GM21447 (cell line): Measurements from ENCODE around the gene ENO2.
"Not testable (repeated sequence)": the region's sequence is repeated elsewhere in the genome, so short reads cannot be mapped to it uniquely, and the experiment has no call there.

Source experiments
- ATAC-seq: cut with Tn5 transposase; IDR thresholded peaks from one replicate; pipeline ENCODE4 v1.9.1; 2021; ENCODE audit not compliant: unreplicated experiment

ENO2 gene

DNA sequence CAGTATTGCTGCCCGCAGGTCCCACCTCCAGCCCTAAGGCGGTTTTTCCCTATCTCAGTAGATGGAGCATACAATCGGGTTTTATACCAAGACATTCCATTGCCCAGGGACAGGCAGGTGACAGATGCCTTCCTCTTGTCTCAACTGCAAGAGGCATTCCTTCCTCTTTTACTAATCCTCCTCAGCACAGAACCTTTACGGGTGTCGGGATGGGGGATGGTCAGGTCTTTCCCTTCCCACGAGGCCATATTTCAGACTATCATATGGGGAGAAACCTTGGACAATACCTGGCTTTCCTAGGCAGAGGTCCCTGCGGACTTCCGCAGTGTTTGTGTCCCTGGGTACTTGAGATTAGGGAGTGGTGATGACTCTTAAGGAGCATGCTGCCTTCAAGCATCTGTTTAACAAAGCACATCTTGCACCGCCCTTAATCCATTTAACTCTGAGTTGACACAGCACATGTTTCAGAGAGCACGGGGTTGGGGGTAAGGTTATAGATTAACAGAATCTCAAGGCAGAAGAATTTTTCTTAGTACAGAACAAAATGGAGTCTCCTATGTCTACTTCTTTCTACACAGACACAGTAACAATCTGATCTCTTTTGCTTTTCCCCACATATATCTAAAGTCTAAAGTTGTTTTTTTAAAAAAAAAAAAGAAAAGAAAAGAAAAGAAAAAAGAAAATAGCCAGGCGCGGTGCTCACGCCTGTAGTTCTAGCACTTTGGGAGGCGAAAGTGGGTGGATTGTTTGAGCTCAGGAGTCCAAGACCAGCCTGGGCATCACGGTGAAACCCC, 28.0 kb upstream of the ENO2 start:
- not testable (repeated sequence) for ATAC-seq

DNA sequence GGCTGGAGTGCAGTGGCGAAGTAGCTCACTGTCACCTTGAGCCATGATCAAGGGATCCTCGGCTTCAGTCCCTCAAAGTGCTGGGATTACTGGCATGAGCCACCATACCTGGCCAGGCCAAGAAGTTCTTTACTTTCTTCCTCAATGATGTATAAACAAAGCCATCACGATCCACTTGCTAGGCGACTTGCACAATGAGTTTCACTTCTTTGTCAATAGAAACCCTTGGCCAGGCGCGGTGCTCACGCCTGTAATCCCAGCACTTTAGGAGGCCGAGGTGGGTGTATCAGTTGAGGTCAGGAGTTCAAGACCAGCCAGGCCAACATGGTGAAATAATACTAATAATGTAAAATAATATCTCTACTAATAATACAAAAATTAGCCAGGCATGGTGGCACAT, 26.9 kb upstream of the ENO2 start:
- ATAC-seq = no peak

DNA sequence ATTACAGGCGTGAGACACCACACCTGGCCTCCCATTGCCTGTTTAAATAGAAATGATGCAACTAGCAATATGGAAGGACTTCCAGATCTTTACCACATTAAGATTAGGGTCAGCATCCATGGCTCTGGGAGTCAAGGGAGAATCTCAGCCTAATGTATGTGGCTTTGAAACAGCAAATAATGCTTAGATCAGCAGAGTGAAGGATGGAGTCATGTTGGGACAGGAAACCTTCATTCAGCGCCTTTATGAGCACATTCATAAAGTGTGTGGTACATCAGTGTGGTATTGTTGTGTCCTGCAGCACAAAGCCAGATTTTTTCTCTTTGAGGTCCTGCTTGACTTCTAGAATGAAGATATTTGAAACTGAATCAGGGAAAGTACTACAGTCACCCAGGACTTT, 26.0 kb upstream of the ENO2 start:
- no peak for ATAC-seq

GRCh38 chr12:6888794-6889193, 25.6 kb upstream of the ENO2 start:
- ATAC-seq = not testable (repeated sequence)

DNA sequence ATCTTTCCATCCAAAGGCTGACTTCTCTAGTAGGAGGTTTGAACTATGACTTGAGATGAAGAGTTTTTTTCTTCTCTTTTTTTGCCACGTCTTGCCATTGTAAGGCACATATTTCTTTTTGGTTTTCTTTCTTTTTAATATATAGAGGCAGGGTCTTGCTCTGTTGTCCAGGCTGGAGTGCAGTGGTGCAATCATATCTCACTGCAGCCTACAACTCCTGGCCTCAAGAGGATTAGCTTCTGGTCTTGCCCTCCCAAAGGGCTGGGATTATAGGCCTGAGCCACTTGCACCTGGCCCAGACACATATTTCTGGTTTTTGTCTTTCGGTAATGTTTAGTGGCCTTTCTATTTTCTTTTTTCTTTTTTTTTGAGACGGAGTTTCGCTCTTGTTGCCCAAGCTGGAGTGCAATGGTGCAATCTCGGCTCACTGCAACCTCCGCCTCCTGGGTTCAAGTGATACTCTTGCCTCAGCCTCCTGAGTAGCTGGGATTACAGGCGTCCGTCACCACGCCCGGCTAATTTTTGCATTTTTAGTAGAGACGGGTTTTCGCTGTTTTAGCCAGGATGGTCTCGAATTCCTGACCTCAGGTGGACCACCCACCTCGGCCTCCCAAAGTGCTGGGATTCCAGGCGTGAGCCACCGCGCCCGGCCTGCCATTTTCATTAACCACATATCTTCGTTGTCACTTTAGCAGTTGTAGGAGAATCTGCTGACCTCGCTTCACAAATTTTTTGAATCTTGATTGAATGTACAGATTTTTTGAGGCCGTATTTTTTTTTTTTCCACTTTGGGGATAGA, 24.4 kb upstream of the ENO2 start:
- ATAC-seq = not testable (repeated sequence)

GRCh38 chr12:6890789-6891645, 23.4 kb upstream of the ENO2 start:
- peak; percentile 92 for ATAC-seq

DNA sequence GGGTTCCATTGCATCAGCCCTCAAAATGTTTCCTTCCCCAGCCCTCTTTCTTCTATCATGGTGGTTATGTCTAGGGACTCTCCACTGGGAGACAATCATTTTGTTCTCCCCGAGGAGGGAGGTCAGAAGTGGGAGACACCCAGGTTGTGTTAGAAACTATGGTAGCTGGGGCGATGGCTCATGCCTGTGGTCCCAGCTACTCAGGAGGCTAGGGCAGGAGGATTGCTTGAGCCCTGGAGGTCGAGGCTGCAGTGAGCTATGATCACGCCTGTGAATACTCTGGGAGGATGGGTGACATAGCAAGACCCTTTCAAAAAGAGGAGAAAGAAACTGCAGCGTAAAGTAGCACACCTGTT, 22.8 kb upstream of the ENO2 start:
- no peak for ATAC-seq

DNA sequence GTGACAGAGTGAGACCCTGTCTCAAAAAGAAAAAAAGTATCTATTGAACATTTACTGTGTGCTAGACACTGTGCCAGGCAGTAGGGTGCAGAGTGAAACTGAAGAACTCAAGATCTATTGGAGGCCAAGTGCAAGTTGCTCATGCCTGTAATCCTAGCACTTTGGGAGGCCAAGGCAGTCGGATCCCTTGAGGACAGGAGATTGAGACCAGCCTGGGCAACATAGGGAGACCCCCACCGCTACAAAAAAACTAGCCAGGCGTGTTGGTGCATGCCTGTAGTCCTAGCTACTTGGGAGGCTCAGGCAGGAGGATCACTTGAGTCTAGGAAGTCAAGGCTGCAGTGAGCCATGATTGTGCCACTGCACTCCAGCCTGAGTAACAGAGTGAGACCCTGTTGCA, 21.7 kb upstream of the ENO2 start:
- not testable (repeated sequence) for ATAC-seq

GRCh38 chr12:6894321-6894720, 20.1 kb upstream of the ENO2 start:
- ATAC-seq = no peak

- no peak for ATAC-seq
These were observed 17.4 kb upstream of the ENO2 start for GRCh38 chr12:6896846-6897435.

- no peak for ATAC-seq
These were observed 15.0 kb upstream of the ENO2 start for GRCh38 chr12:6899427-6899826.

DNA sequence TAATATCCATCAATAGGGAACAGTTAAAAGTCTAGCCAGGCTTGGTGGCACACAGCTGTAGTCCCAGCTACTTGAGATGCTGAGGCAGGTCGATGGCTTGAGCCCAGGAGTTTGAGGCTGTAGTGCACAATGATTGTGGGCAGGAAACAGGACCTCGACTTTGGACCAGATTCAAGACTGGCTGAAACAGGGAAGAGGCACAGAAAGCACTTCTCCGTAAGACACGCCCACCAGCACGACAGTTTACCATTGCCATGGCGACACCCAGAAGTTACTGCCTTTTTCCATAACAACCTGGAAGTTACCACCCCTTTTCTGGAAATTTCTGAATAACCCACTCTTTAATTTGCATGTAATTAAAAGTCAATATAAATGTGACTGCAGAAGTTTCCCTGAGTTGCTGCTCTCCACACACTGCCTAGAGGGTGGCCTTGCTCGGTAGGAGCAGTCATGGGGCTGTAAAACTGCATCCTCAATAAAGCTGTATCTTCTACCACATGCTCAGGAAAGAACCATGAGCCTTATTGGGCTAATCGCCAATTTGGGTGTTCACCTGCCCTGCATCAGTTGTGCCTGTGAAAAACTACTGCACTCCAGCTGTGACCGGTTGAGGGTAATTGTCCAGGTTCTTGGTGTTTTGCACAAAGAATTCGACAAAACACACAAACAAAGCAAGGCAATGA, 14.4 kb upstream of the ENO2 start:
- ATAC-seq = no peak

- no peak for ATAC-seq
These were observed 11.9 kb upstream of the ENO2 start for GRCh38 chr12:6902448-6902847.

DNA sequence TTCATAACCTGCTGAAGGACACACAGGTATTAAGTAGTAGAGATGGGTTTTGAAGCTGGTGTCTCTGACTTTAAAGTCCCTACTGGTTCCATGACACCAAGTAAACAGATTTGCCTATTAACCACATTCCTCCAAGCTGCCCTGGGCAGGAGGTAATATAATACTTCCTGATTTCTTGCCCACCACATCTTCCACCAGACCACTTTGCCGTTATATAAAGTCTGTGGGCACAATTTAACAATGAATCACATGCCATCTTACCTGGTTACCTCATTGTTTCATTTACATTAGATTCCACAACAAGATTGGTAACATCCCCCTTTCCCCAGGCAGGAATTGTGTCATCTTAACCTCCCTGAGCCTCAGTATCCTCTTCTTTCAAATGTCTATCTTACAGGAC, 10.7 kb upstream of the ENO2 start:
- no peak for ATAC-seq

GRCh38 chr12:6904280-6905276, 9.8 kb upstream of the ENO2 start, which contains the start of gene LRRC23:
LRRC23 (plus strand) TSS chr12:6904822; CDS start chr12:6905634, 812 bp downstream.
- peak; percentile 95 for ATAC-seq

DNA sequence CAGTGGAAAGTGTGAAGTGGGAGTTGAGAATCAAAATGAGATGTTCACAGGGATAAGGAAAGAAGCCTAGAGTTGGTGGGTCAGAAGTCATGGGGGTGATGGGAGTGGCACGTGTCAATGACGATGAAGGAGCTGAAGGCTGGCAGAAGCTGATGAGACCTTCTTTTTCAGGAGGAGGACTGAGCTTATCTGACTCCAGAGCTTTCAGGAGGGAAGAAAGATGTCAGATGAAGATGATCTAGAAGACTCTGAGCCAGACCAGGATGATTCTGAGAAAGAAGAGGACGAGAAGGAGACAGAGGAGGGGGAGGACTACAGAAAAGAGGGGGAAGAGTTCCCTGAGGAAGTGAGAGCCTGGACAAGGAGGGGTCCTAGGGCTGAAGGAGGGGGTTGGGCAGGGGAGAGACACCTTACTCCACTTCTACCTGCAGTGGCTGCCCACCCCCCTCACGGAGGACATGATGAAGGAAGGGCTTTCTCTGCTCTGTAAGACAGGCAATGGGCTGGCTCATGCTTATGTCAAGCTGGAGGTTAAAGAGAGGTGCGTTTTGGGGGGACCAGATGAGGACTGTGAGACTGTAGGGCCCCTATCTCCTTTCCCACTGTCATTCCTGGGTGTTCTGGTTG, 8.9 kb upstream of the ENO2 start:
- ATAC-seq = no peak

DNA sequence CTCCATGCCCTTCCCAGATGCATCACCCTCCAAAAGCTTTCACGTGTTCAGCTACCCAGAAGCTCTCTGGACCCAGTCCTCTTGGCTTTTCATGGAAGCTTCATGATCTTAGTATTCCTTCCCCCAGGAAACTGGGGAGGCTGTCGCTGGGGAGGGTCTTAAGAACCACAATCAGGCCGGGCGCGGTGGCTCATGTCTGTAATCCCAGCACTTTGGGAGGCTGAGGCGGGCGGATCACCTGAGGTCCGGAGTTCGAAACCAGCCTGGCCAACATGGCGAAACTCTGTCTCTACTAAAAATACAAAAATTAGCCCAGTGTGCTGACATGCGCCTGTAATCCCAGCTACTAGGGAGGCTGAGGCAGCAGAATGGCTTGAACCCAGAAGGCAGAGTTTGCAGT, 6.2 kb upstream of the ENO2 start:
- ATAC-seq = not testable (repeated sequence)

- ATAC-seq = no peak
These were observed 4.8 kb upstream of the ENO2 start for GRCh38 chr12:6909421-6910145.
